Stimulated activated CD8-positive, alpha-beta memory T cell treated with anti-CD3 and anti-CD28 coated beads, Interleukin-2, amount 100 ng/mL, for 48 hours (primary cell): Measurements from ENCODE around the gene CLN6.
"Not testable (repeated sequence)": the region's sequence is repeated elsewhere in the genome, so short reads cannot be mapped to it uniquely, and the experiment has no call there.

Experiments
- DNase-seq, 2 donors: peaks; one replicate each; pipeline ENCODE4 v3.0.0-alpha.2; 2020; ENCODE audit warnings: low read depth in 2 of 2

The CLN6 gene

DNA sequence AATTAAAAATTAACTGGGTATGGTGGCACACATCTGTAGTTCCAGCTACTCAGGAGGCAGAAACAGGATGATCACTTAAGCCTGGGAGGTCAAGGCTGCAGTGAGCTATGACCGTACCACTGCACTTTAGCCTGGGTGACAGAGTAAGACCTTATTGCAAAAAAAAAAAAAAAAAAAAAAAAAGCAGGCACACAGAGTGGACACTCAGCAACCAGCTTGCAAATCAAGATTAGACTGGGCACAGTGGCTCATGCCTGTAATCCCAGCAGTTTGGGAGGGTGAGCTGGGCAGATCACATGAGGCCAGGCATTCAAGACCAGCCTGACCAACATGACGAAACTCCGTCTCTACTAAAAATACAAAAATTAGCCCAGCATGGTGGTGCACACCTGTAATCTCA, 5.4 kb downstream of the CLN6 start:
- no peak for DNase-seq

DNA sequence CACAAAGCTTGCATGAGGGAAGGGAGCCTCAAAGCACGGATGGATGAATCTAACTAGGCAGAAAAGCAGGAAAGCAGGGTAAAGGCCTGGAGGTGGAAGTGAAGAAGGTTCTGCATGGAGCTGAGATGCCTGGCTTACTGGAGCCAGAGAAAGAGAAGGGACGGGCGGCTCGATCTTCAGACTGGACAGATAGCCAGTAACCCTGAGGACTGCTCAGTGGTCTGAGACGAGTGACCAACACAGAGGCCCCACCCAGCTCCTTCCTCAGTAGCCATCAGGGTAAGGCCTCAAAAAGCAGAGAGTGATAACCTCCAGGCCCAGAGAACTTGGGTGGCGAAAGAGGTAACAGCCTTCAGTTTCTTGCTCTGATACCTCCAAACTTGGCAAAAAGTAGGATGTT, 6.4 kb downstream of the CLN6 start:
- DNase-seq = no peak

DNA sequence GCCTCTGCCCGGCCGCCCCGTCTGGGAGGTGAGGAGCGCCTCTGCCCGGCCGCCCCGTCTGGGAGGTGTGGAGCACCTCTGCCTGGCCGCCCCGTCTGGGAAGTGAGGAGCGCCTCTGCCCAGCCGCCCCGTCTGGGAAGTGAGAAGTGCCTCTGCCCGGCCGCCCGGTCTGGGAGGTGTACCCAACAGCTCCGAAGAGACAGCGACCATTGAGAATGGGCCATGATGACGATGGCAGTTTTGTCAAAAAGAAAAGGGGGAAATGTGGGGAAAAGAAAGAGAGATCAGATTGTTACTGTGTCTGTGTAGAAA, 7.1 kb downstream of the CLN6 start:
- not testable (repeated sequence) for DNase-seq

DNA sequence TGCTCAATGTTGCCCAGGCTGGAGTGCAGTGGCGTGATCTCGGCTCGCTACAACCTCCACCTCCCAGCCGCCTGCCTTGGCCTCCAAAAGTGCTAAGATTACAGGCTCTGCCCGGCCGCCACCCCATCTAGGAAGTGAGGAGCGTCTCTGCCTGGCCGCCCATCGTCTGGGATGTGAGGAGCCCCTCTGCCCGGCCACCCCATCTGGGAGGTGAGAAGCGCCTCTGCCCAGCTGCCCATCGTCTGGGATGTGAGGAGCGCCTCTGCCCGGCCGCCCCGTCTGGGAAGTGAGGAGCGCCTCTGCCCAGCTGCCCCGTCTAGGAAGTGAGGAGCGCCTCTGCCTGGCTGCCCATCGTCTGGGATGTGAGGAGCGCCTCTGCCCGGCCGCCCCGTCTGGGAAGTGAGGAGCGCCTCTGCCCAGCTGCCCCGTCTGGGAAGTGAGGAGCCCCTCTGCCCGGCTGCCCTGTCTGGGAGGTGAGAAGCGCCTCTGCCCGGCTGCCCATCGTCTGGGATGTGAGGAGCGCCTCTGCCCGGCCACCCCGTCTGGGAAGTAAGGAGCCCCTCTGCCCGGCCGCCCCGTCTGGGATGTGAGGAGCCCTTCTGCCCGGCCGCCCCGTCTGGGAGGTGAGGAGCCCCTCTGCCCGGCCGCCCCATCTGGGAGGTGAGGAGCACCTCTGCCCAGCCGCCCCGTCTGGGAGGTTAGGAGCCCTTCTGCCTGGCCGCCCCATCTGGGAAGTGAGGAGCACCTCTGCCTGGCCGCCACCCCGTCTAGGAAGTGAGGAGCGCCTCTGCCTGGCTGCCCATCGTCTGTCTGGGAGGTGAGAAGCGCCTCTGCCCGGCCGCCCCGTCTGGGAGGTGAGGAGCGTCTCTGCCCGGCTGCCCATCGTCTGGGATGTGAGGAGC, 7.7 kb downstream of the CLN6 start:
- not testable (repeated sequence) for DNase-seq

DNA sequence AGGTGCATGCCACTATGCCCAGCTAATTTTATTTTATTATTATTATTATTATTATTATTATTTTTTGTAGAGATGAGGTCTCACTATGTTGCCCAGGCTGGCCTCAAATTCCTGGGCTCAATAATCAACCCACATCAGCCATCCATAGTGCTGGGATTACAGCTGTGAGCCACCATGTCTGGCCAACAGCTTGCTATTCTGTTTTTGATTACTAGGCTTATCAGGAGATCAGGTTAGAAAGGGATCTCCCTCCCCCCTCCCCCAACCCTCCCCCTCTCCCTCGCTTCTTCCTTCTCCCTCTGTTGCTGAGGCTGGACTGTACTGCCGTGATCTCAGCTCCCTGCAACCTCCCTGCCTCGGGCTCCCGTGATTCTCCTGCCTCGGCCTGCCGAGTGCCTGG, 8.6 kb downstream of the CLN6 start:
- no peak for DNase-seq

DNA sequence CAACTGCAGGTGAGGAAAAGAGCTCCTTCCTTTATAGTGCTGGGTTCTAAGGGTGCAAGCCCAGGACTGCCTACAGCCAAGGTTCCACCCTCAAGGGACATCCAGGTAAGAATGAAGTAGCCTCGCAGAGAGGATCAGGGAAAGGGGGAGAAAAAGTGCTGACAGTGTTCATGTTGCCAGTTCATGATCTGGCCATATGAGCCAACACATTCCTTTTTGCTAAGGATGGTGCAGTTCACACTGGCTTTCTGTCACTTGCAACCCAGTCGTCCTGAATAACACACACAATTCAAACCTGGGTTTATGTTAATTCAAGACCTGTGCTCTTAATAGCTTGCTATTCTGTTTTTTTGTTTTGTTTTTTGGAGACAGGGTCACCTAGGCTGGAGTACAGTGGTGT, 9.0 kb downstream of the CLN6 start:
- no peak for DNase-seq

DNA sequence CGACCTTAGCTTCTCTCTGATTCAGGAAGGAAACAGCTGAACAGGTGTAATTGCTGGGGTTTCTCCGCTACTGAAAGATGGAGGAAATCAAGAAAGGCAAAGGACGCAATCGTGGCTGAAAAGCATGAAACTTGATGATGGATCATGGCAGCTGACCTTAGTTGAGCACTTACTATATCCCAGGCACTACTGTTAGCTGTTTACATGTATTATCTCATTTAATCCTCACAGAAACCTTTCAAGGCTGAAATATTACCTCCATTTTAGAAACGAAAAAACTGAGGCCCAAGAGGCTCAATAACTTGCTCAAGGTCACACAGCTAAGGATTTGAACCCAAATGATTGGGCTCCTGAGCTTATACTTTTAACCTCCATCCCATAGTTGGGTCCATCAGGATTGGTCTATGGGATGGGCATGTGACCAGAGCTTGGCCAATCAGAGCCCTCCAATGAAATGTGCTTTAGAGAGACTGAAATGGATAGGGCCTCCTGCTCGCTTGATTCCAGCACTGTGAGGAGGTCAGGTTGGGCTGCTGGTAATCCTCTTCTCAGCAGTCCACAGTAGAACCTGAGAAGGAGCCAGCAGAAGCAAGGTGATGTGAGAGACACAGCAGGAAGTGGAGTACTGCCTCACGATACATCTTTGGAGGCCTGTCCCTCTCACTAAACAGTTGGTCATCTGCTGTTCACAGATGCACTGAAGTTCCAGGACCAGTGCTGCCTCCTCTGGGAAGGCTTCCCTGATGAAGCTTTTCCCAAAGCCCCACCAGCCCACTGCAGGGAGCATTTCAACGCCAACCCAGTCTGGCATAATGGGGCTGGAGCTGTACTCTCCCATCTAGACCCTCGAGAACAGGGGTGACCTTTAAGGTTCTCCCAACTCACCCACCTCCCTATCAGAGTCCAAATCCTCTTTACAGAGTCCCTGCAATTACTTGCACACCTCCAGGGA, 10.4 kb downstream of the CLN6 start:
- DNase-seq = no peak

DNA sequence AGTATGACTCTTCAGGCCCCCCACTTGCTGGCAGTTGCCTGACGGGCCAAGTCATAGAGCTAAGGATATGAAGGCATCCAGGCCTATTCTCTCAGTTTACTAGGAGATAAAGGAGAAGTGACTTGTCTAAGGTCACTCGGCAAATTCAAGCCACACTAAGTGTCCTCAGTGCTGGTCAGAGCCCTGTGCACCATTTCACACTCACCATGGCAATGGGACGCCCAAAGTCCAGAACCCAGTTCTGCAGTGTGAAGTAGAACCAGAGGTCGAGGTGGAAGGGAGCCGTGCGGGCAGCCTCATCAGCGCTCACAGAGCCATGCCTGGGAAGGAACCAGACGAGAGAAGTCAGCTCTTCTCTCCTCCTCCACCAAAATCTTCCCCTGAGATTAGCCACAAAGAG, 11.2 kb downstream of the CLN6 start:
- DNase-seq = no peak

DNA sequence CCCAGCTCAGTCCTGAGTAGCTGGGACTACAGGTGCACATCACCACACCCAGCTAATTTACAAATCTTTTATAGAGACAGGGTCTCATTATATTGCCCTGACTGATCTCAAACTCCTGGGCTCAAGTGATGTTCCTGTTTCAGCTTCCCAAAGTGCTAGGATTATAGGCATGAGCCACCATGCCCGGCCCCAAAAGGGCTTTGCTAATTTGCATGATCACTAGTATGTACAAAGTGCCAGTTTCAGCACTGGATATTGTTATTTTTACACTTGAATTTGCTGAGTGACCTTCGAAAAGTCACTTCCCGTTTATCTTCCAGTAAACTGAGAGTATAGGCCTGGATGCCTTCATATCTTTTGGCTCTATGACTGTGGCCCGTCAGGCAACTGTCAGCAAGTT, 12.2 kb downstream of the CLN6 start:
- no peak for DNase-seq

DNA sequence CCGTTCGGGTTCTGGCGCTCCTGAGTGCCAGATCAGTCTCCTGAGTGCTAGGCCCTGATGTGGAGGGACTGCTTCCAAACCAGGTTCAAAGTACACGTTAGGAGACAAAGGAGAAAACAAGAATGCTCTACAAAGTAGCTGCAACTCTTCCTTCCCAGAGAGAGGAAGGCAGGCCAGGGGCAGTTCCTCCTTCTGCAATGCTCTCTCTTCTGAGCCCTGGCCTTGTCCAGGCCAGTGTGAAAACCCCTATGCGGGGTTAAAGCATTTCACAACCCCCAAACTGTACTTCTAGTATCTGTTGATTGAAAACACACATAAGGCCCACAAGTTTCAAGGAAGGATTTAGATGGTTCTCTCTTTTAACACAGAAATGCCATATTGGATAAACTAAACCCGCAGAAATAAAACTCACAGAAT, 14.7 kb downstream of the CLN6 start:
- DNase-seq = no peak

DNA sequence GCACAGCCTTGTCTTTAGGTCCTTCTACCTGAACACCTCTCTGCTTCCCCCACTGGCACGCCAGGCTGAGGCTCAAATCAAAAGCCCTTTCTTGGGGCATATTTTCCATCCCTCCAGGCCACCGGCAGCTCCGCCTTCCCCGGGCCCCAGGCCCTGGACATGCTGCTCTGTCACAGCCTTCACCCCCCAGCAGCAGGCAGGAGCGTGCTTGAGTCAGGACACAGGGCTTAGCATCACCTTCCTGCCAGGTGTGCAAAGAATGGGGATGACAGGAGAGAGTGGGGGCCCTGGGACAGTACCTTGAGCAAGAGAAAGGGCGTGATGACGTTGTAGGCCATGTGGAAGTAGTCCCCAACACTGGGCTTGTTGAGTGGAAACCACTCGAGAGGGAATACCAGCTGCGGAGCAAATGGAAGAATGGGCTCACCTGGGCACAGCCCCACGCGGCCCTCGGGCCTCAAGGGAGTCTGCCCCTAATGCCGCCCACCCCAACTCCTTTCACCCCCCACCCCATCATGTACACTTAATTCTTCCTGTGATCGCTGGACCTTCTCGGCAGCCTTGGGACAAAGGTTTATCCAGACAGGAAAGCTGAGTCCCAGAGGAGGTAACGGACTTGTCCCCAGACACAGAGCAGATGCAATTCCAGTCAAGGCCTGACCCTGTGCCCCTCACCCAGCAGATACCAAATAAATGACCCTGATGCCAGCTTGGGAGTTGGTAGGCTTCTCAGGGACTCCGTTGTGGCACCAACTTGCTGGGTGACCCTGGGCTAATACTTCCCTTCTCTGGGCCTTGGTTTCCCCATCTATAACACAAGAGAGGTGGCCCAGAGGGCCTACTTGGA, 15.3 kb downstream of the CLN6 start:
- DNase-seq = no peak

DNA sequence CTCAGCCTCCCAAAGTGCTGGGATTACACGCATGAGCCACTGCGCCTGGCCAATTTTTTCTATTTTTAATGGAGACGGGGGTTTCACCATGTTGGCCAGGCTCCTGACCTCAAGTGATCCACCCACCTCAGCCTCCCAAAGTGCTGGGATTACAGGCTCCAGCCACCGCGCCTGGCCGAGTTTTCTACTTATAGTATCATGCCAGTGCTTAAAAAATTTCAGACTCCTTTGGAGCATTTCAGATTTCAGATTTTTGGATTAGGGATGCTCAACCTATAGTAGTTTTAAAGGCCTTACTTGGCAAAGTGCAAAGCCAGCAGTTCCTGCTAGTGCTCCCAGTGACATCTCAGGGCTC, 16.1 kb downstream of the CLN6 start:
- not testable (repeated sequence) for DNase-seq

DNA sequence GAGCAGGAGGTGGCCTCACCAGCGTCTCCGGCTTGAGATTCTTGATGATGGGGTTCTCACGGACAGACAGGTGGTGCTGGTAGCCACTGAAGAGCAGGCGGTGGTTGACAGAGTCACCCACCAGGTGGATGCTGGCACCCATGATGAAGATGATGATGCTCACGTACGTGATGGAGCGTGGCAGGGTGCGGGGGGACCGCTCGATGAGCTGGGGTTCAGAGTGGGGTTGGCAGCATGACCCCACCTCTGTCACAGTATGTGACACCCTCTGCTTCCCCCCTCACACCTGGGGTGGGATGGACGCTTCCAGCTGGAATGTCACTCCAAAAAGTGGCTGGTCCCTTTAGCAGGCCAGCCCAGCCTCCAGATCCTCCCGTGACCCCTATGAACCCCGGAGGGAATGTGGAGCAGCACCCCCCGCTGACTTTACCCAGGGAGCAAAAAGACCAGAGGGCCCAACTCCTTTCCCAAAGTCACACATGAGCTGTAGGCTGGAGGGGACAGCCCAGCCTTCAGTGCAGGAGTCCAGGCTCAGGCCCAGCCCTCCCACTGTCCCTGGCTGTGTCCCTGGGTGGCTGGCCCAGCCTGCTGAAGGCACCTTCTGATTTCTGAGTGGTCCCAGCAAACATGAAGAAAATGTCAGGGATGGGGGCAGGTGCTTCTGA, 17.7 kb downstream of the CLN6 start:
- DNase-seq = no peak

DNA sequence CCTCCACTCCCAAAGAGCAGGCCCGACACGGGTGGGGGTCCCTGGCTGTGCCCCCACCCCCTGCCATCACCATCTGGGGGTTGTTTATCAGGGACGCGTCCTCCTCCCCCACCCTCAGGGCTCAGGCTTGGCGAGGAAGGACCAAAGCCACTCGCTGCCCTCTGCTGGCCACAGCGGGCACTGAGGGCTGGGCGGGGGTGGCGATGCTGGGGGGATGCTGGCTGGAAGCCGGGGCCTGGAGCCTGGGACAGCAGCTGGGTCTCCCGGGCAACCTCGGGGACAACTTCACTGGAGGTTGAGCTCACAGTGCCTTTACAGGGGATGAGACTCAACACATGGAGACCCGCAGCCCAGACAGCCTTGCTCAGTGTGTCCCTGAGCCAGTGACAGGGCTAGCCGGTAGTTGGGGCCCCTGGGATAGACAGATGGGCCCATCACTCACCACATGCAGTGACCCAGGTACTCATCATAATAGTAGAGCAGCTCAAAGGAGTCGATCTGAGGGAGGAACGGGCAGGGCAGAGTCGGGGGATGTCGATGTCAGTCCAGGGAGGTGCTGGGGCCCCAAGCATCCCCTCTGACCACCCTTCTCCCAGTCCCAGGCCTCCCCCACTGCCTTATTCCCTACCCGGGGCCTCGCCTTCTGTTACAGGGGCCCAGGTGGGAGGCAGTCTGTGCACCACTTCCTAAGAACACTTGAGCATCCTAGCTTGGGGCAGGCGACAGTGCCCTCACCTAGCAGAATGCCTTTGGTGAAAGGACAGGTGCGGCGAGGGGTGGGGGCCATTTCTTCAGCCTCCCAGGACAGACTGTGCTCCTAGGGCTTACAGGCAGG, 18.5 kb downstream of the CLN6 start:
- peak; percentile 41 to 53 for DNase-seq

DNA sequence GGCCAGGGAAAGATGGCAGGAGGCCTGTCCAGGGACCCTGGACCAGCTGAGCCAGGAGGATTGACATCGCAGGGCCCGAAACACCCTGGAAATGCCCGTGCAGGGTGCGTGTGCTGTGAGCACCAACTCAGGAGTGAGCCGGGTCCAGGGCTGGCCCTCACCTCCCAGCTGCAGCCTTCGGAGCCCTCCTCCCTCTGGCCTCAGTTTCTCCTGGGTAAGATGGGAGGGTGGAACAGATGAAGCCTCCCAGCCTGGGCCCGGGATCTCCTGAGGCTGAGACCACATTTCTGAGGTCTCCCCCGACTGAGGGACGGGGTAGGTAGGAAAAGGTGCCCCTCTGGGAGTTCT, 19.1 kb downstream of the CLN6 start:
- no peak for DNase-seq

DNA sequence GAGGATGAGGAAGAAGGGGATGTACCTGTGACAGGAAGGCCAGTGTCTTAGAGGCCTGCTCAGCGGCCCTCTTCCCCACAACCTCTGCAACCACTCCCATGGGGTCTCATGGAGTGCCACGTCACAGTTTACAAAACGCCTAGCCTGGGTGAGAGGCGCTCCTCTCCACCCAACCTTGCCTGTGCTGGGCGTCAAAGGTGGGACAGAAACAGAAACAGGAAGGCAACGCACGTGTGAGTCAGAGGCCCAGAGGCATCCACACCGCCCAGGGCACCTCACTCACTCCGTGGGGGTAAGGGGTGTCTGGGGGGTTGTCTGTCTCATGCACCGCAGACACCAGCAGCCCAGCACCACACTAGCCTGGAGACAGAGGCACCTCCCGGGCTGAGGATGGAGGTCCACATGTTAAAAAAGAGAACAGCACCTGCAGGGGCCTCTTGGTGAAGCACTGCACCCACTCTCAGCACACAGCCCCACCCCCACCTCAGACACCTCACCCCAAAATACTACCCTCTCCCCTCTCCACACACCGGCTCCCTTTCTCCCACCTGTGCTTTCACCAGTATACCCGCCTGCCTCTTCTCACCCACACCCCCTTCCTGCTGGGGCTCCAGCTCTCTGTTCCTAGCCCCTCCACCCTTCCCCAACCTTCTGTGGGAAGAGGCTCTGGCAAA, 19.7 kb downstream of the CLN6 start:
- DNase-seq = peak in 1 of 2 donors; percentile 30

DNA sequence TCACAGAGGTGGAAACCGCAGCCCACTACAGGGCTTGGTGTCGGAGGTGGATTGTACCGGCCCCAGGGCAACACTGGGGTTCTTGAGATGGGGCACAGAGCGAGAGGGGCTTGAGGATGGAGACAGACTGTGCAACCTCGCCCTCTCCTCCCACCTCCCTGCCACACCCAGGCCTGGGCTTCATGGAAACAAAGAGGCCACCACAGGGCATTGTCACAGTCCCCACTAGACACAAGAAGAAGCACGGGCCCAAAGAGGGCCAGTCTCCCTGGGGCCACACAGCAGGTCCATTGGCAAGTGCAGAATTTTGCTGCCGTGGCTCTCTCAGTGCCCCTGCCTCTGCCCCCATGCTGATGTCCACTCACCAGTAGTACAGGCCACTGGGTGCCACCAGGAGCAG, 20.3 kb downstream of the CLN6 start:
- no peak for DNase-seq

DNA sequence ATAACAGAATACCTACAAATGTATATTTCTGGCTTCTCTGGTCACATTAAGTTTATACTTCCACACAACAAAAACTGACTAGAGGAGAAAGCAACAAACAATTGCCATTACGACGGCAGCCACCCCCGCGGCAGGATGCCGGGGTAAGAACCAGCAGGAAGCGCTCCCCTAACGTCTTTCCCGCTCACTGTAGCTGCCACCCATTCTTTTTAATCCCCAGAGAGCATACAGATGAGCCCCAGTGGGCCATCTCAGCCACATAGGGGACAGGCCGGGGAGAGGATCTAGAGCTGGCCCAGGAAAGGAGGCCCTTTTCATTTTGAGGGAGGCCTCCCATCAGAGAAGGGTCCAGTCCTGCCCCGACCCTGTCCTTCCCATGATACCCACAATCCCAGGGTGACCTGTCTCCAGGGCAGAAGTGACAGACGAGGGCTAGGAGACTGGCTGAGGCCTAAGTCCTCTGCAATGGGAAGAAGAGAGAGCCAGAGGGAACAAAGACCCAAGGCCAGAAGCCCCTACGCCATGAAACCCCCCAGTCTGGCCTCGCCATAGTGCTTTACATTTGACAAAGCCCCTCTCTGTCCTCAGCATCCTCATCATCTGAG, 20.8 kb downstream of the CLN6 start:
- no peak for DNase-seq

DNA sequence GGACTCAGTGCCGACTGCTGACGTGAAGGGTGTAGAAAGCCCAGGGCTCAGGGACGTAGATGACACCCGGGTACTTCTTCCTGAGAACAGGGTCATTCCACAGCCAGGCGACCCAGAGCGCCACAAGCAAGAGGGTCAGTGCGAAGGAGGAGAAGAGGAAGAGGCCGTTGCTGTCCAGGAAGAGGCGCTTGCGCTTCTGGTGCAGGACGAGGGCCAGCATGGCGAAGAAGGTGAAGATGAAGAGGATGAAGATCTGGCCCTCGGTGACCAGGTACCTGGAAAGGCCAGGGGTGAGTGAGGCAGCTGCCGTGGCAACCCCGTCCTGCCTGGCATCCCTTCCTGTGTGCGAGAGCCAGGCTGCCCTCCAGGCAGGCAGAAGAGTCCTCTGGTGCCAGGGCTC, 21.4 kb downstream of the CLN6 start:
- no peak for DNase-seq
